Measurements from ENCODE around the gene MYOM3. TPM values are rescaled to one million over a fixed set of nuclear protein-coding genes. Genes with fewer than 3 reads are reported as not detected.

The MYOM3 gene
- polyA plus RNA-seq, 1 donor: 22.1 TPM

- no peak for DNase-seq
Measured at GRCh38 chr1:24096009-24096738, 15.8 kb downstream of the MYOM3 start.

GRCh38 chr1:24095140-24095859 lies 16.6 kb downstream of the MYOM3 start:
- DNase-seq: no peak

GRCh38 chr1:24094554-24094953 lies 17.4 kb downstream of the MYOM3 start:
- DNase-seq: no peak

GRCh38 chr1:24093732-24094131 lies 18.2 kb downstream of the MYOM3 start:
- no peak for DNase-seq

- DNase-seq: no peak
Measured at GRCh38 chr1:24092979-24093378, 19.0 kb downstream of the MYOM3 start.

GRCh38 chr1:24091971-24092482 lies 19.9 kb downstream of the MYOM3 start:
- DNase-seq: no peak

DNA sequence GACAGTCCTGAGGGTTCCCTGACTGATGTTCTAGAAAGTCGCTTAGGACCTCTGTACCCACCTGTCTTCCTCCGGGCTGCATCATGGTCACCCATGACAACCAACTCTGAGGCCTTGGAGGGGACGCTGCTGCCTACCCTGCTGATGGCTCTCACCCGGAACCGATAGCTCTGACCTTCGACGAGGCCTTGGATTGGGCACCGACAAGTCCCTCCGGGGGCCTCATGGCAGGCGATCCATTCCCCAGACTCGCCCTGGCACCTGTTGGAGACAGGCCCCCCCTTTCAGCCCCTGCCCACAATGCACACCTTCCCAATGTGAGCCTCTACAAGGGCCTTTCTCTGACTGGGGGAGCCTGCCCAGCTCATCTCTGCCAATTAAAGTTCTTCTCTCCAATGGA lies 21.2 kb downstream of the MYOM3 start:
- DNase-seq: no peak

GRCh38 chr1:24089743-24090555 lies 22.0 kb downstream of the MYOM3 start:
- peak; percentile 42 for DNase-seq

GRCh38 chr1:24089027-24089742 lies 22.8 kb downstream of the MYOM3 start:
- DNase-seq: no peak

DNA sequence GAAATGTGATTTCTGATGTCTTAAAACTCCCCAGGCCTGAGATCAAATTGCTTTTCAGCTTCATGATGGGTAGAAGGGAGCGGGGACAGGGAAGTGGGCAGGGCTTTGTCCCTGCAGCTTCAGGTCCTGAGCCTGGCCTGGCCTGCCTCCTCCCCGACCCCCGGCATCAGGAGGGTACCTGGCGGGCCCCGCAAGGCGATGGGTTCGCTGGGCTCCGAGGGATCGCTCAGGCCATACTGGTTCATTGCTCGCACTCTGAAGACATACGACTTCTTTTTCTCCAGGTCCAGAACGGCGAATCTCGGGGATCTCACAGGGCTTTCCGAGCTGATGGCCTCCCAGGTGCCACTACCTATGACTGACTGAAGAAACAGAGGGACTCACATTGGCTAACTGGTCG lies 25.5 kb downstream of the MYOM3 start:
- no peak for DNase-seq

DNA sequence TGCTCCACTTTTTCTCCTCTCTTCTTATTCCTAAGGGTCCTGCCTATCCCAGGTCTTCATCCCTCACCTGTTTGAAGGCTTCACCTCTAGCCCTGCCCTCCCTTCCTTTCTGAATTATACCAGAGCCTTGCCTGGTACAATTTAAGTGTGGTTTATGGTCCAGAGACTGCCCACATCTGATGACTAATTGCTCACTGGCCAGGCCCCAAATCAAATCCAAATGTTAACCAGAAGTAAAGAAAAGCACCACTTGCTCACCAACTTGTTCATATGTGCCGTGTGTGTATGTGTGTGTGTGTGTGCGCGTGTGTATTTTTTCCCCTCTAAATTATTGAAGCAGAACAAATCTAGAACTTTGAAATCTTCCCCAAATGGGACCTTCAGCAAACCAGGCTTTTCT lies 26.4 kb downstream of the MYOM3 start:
- no peak for DNase-seq

DNA sequence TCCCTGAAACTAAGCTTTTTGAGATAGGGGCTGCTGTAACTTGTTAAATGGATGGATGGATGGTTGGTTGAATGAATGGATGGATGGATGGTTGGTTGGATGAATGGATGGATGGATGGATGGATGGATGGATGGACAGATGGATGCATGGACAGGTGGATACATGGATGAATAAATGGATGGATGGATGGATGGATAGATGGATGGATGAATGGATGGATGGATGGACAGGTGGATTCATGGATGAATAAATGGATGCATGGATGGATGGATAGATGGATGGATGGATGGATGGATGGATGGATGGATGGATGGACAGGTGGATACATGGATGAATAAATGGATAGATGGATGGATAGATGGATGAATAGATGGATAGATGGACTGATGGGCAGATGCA lies 26.9 kb downstream of the MYOM3 start:
- DNase-seq: no peak

GRCh38 chr1:24084050-24084449 lies 27.9 kb downstream of the MYOM3 start:
- DNase-seq: no peak

GRCh38 chr1:24082372-24082771 lies 29.6 kb downstream of the MYOM3 start:
- DNase-seq: no peak

GRCh38 chr1:24081190-24081589 lies 30.7 kb downstream of the MYOM3 start:
- DNase-seq: no peak

DNA sequence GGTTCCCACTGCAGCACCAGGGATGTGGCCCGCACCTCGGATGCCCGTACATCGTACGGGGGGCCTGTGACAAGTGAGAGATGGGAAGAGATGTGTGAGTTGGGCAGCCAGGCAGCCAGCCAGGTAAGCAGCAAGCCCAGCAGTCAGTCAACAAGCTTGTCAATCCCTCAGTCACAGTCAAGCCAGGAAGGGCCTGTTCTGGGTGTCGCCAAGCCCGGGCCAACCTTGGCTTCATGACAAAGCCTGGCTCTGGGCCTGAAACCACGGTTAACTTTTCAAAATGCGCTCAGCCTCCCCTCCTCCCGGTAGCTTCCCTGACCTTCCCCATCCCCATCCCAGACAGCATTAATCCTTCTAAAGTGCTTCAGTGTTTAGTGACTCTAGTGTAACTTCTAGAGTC lies 31.8 kb downstream of the MYOM3 start:
- DNase-seq: no peak

- DNase-seq: no peak
Measured at GRCh38 chr1:24077278-24077978, 34.5 kb downstream of the MYOM3 start.

DNA sequence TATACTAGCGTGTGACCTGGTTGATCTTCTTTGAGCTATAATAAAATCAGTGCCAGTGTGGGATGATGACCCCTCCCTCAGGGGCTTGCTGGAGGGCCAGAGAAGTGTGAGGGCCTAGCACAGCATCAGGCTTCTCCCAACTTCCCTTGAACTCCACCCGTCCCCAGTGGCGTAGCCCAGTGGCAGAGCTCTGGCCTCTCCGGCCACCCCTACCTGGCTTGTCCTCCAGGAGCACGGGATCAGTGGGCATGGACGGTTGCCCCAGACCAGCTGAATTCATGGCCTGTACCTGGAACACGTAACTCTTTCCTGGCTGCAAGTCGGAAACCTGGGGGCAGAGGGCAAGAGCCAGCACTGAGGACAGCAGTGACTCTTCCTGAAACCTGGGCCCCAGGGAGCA lies 36.0 kb downstream of the MYOM3 start:
- no peak for DNase-seq

DNA sequence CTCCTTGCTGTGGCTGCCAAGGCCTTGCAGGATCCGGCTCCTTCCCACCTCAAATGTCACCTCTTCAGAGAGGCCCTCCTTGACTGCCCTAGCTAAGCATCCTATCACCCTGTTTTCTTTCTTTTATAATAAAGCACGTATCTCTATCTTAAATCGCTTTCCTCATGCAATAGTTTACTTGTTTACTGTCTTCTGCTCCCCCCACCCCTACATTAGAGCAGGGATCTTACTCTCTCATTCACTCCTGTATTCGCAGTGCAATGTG lies 36.4 kb downstream of the MYOM3 start:
- no peak for DNase-seq

GRCh38 chr1:24074817-24075589 lies 36.9 kb downstream of the MYOM3 start:
- DNase-seq: no peak

DNA sequence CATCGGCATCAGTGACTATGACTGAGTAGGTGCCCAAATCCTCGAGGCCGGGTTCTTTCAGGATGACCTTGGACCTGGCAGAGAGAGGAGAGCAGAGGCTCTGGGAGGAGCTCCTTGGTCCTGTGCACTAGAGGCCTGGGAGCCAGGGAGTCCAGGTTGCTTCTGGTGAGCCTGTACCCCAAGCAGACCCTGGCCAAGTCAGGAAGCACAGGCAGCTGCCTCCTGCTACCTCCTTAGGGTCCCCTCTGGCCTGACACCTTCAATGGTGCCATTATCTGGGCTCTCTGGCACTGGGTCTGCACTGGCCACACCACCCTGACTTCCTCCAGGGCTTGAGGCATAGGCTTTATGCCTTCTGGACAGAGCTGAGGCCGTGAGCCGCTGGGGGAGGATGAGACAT lies 37.7 kb downstream of the MYOM3 start:
- DNase-seq: no peak

Measured in left kidney (tissue), 2 donors.